Ovary (tissue), 9 donors: Measurements from ENCODE around the gene MS4A4E. TPM values are rescaled to one million over a fixed set of nuclear protein-coding genes. Genes with fewer than 3 reads are reported as not detected.
"Not testable (repeated sequence)": the region's sequence is repeated elsewhere in the genome, so short reads cannot be mapped to it uniquely, and the experiment has no call there.

Experiments used
- DNase-seq, 5 donors: peaks; one replicate each; pipeline ENCODE4 v3.0.0-alpha.2; 2019 to 2020
- H3K27ac ChIP-seq, 2 donors: fragments of 200-600 bp; one replicate each; pipeline versions ENCODE4 v1.5.1 to v1.8.0; 2019 to 2022
- H3K27me3 ChIP-seq: fragments of 200-600 bp; one replicate; pipeline ENCODE4 v1.8.0; 2022
- H3K36me3 ChIP-seq: fragments of 200-600 bp; sonication (generic); one replicate; pipeline ENCODE4 v1.5.1; 2019
- H3K4me1 ChIP-seq: one replicate; pipeline ENCODE4 v1.8.1; 2013; ENCODE audit warnings: mild to moderate bottlenecking, moderate library complexity; ENCODE audit not compliant: insufficient read depth
- H3K4me3 ChIP-seq: fragments of 200-600 bp; sonication (generic); one replicate; pipeline ENCODE4 v1.5.1; 2017
- H3K9me3 ChIP-seq, 2 donors: fragments of 200-600 bp in 1 of 2; sonication (generic) in 1 of 2; one replicate each; pipeline versions ENCODE4 v1.5.1 to v1.8.1; 2013 to 2019; ENCODE audit warnings: mild to moderate bottlenecking in 1 of 2, moderate library complexity in 1 of 2
- EP300 ChIP-seq: sonication (generic); formaldehyde crosslinking; IDR thresholded peaks from one replicate; pipeline ENCODE4 v1.6.1; 2017; ENCODE audit warnings: antibody characterized with exemption
- POLR2A ChIP-seq: fragments of 450-650 bp; IDR thresholded peaks from one replicate; pipeline ENCODE4 v1.6.1; 2017; ENCODE audit warnings: antibody characterized with exemption, mild to moderate bottlenecking, moderate library complexity
- WGBS, 3 donors: extraction: QIAGEN DNeasy Blood & Tissue Kit in 1 of 3; methylation state at CpG; one replicate each; pipeline versions ENCODE4 v1.1.5 to v1.1.7; 2013 to 2017; 5-methylcytosine and 5-hydroxymethylcytosine counted together
- intact Hi-C, 4 donors: fragments of 100-400 bp; cut with DNase I; formaldehyde crosslinking; loops; one replicate each; pipeline versions ENCODE4 v1.11.0 to v1.15.1; 2022 to 2023
- polyA plus RNA-seq, 2 donors: library from polyadenylated mRNA; stranded (reverse); fragments of 200-250 nt in 1 of 2; fragments of 350-450 nt in 1 of 2; fragmentation: Illumina TruSeq in 1 of 2; extraction: RNeasy Lipid Tissue Mini Kit (QIAGEN cat#74804) in 1 of 2; gene quantifications; one replicate each; pipeline ENCODE4 v1.2.3, GENCODE V29; 2013 to 2014
- total RNA-seq, 7 donors: library from RNA; depleted of rRNA in 2 of 7; stranded (reverse); fragments of >200 nt in 2 of 7; fragmentation: NEBNext Ultra II Directional in 3 of 7; extraction: Animal tissue kit (Norgen Biotek cat#: 25700) in 3 of 7; gene quantifications; one replicate each; pipeline versions ENCODE4 v1.1.0 to v1.2.4, GENCODE V29; 2016 to 2023
- TF ChIP-seq, protein P1 (sequence below), 3 donors: fragments of 450-650 bp in 2 of 3; fragments of 200-600 bp in 1 of 3; IDR thresholded peaks; one replicate each; pipeline versions ENCODE4 v1.5.1 to v1.8.0; 2016 to 2022; ENCODE audit warnings: antibody characterized with exemption in 3 of 3, mild to moderate bottlenecking in 1 of 3
- donor health status: DM: no; HTN: no; CAD: no; lungs with moderate emphysema.
- donor health status: DM: no; HTN: no; CAD: no.
- donor health status: Bipolar disorder and iron deficiency.
- donor health status: DM: yes; HTN: yes; CAD: no.
- donor health status: DM: no; HTN: no; CAD: no.
- donor health status: DM: yes; HTN: yes; CAD: no.

MS4A4E gene
- total and polyA plus RNA-seq, 9 donors, result 0.27 to 1.3 (median 0.71) TPM

GRCh38 chr11:60208146-60208895 is 34.6 kb downstream of the MS4A4E start:
- Histone ChIP-seq H3K27ac (no peak overlapping the region), H3K4me3 (no peak overlapping the region), H3K36me3 (no peaks in the 10 kb centered on the region), H3K4me1 (no peaks in the 10 kb centered on the region), H3K27me3 (no peaks in the 10 kb centered on the region), H3K9me3 (no peaks in the 10 kb centered on the region)
- 86 to 93% (median 88%) methylated on average over 4 of the region's 4 CpGs for WGBS, 3 donors
- TF ChIP-seq POLR2A, result no peak
- DNase-seq, result no peak
- intact Hi-C loops, result no loop called here

DNA sequence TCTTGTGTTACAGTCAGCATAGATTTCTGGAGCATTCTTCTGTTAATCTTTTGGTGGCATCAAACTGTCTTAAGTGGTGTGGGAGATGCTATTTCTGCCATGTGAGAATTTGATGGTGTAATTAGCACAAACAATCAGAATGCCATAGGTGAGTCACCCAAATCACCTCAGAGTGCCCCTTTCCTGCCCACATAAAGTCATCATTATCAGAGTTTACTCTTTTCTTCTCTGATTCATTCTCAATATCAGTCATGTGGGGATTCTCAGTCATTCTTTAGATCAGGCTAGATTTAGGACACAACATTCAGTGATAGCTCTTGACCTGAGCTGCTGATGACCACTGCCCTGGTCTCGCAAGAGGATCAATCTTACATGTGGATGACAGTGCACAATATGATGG is 36.3 kb downstream of the MS4A4E start:
- TF ChIP-seq POLR2A, result no peak
- TF ChIP-seq EP300, result no peak
- TF ChIP-seq, protein P1, sequence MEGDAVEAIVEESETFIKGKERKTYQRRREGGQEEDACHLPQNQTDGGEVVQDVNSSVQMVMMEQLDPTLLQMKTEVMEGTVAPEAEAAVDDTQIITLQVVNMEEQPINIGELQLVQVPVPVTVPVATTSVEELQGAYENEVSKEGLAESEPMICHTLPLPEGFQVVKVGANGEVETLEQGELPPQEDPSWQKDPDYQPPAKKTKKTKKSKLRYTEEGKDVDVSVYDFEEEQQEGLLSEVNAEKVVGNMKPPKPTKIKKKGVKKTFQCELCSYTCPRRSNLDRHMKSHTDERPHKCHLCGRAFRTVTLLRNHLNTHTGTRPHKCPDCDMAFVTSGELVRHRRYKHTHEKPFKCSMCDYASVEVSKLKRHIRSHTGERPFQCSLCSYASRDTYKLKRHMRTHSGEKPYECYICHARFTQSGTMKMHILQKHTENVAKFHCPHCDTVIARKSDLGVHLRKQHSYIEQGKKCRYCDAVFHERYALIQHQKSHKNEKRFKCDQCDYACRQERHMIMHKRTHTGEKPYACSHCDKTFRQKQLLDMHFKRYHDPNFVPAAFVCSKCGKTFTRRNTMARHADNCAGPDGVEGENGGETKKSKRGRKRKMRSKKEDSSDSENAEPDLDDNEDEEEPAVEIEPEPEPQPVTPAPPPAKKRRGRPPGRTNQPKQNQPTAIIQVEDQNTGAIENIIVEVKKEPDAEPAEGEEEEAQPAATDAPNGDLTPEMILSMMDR (IDR thresholded peaks at IDR 0.05), result no peak
- Histone ChIP-seq H3K36me3 (no peaks in the 10 kb centered on the region), H3K4me1 (no peaks in the 10 kb centered on the region), H3K9me3 (no peaks in the 10 kb centered on the region), H3K27me3 (no peaks in the 10 kb centered on the region), H3K4me3 (no peak overlapping the region), H3K27ac (no peak overlapping the region)
- DNase-seq, result no peak
- 87 to 100% (median 96%) methylated on average over 1 of the region's 1 CpG for WGBS, 3 donors
- intact Hi-C loops, result no loop called here

DNA sequence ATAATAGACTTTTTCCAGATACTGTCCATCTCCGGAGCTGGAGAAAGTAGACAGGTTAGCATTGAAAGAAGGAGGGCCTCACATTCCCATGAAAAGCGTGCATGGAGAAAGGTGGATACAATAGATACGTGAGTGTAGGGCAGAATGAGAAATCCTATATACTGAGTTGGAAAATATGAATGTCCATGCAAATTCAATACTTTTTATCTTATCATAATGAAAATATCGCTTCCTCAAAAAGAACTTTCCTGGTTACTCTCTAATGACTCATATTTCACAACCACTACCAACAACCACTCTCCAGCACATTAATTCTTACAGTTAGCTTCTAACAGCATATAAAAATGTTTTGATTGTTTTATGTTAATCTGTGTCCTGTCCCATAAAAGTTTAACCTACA is 38.0 kb downstream of the MS4A4E start:
- Histone ChIP-seq H3K4me1 (no peaks in the 10 kb centered on the region), H3K9me3 (no peaks in the 10 kb centered on the region), H3K27me3 (no peaks in the 10 kb centered on the region), H3K27ac (no peak overlapping the region), H3K4me3 (no peak overlapping the region), H3K36me3 (no peaks in the 10 kb centered on the region)
- TF ChIP-seq POLR2A (no peak), EP300 (no peak)
- TF ChIP-seq, protein P1 (IDR thresholded peaks at IDR 0.05), result no peak
- intact Hi-C loops, result no loop called here
- DNase-seq, result no peak
- WGBS, 3 donors, result 83 to 92% (median 88%) methylated on average over 4 of the region's 4 CpGs

- H3K27ac ChIP-seq, H3K36me3 ChIP-seq, H3K27me3 ChIP-seq, H3K4me3 ChIP-seq, DNase-seq, H3K4me1 ChIP-seq, intact Hi-C loops, H3K9me3 ChIP-seq: not testable (repeated sequence)
- WGBS, 3 donors, result 95 to 99% (median 98%) methylated on average over 22 to 23 of the region's 26 CpGs
Observed at GRCh38 chr11:60201334-60201733, 41.6 kb downstream of the MS4A4E start.

DNA sequence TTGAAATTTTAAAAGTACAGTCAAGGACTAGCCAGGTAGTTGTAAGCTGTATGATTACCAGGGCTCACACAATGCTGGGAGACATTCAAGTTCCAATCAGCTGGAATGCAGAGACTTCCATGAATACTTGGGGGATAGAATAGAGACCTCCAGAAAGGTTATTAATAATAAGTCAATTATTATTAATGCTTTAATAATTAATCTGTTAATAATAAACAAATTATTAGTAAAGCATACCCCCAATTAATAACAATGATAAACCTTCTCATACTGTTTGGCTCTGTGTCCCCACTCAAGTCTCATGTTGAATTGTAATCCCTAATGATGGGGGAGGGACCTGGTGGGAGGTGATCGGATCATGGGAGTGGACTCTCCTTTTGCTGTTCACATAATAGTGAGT is 45.5 kb downstream of the MS4A4E start:
- H3K4me1 ChIP-seq, result peaks cover 7% of the 10 kb centered on the region
- TF ChIP-seq POLR2A, result no peak
- no peak for TF ChIP-seq EP300
- no peak for DNase-seq
- H3K4me3 ChIP-seq, result no peak overlapping the region
- no peak overlapping the region for H3K27ac ChIP-seq
- H3K9me3 ChIP-seq, result no peaks in the 10 kb centered on the region
- no peaks in the 10 kb centered on the region for H3K27me3 ChIP-seq
- WGBS, 3 donors, result 88 to 96% (median 93%) methylated on average over 1 of the region's 1 CpG
- intact Hi-C loops, result no loop called here
- no peaks in the 10 kb centered on the region for H3K36me3 ChIP-seq

DNA sequence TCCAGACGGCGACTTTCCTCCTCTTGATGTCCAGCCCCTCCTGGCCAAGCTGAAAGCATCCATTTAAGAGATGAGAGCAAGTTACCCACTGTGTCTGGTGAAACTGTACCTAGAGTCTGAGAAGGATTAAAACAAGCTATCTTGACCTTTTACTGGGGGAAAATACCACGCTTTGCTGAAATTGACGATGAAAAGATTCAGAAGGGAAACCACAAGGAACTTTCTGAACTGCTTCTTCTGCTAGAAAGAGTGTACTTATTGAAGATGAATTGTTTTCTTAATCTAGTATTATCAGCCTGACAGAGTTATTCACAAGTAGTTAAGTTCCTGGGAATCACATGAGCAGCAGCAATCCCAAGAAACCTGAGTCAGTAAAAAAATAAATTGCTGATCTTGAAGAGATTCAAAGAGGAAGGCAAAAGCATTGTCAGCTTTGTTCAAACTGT is 47.0 kb downstream of the MS4A4E start:
- Histone ChIP-seq H3K4me1 (peaks cover 7% of the 10 kb centered on the region), H3K27ac (no peak overlapping the region), H3K27me3 (no peaks in the 10 kb centered on the region), H3K36me3 (no peaks in the 10 kb centered on the region), H3K4me3 (no peak overlapping the region), H3K9me3 (no peaks in the 10 kb centered on the region)
- DNase-seq, result no peak
- 58 to 71% (median 58%) methylated on average over 4 of the region's 4 CpGs for WGBS, 3 donors
- no peak for TF ChIP-seq EP300
- no peak for TF ChIP-seq POLR2A
- intact Hi-C loops, result no loop called here
